ENCODE measurements around the gene SLC39A1.

GRCh38 chr1:153959454-153959853 lies 3.9 kb downstream of the SLC39A1 start:
- no peak for TF ChIP-seq POLR2A (IDR thresholded peaks at IDR 0.05)
- no peak for TF ChIP-seq CTCF (IDR thresholded peaks at IDR 0.05)
- no peak for TF ChIP-seq POLR2AphosphoS5 (IDR thresholded peaks at IDR 0.05)

Data from suprapubic skin (tissue), 4 donors.